ENCODE results near the gene CUTC.
"Not testable (repeated sequence)": the region's sequence is repeated elsewhere in the genome, so short reads cannot be mapped to it uniquely, and the experiment has no call there.

The CUTC gene

GRCh38 chr10:99742701-99743100, 10.7 kb downstream of the CUTC start:
- DNase-seq (ENCODE audit: low spot score) = peak; percentile 24

DNA sequence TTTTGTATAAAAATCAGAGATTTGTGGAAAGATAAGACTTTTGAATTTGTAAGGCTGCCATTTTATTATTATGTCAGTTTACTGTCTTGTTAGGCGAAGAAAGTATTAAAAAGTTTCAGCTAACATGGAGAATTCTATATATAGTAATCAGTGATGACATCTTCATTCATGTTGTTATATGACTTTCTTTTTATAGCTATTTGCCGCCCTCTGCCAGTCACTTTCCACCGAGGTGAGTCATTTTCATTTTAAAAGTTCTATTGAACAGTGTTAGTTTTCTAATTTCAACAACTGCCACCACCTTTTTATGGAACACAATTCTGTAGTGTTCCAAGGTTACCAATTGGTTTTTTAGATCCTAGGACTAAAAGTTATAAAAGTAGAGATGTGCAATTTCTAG, 11.8 kb downstream of the CUTC start:
- DNase-seq (ENCODE audit: low spot score) = no peak

DNA sequence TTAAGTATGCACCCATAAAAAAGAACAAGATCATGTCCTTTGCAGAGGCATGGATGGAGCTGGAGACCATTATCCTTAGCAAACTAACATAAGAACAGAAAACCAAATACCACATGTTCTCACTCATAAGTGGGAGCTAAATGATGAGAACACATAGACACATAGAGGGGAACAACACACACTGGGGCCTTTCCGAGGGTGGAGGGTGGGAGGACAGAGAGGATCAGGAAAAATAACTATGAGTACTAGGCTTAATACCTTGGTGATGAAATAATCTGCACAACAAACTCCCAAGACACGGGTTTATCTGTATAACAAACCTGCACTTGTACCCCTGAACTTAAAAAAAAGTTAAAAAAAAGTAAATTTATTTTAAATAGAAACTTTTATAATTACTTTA, 14.1 kb downstream of the CUTC start:
- DNase-seq (ENCODE audit: low spot score) = not testable (repeated sequence)

DNA sequence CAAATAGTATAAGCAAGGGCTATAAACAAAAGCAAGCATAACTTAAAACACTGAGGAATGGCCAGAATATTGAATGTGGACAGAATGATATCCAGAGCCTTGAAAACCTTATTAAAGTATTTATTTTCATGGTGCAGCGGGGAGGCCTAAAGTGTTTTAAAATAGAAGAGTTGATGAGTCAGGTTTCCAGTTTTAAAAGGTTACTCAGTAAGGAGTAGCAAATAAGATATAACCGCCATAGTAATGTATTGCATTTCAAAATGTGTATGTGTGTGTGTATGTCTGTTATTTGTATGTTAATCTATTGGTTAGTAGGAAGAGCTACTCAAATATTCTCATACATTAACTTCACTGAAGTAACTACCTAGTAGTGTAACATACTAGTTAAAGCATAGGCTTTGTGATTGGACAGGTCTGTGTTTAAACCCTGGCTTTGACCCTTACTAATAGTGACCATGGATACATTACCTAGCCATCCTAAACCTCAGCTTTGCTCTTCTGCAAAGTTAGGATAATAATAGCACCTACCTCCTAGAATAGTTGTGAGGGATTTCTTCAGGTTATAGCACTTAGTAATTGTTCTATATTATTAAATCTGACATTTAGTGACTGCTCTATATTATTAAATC, 16.9 kb downstream of the CUTC start:
- DNase-seq (ENCODE audit: low spot score) = no peak

DNA sequence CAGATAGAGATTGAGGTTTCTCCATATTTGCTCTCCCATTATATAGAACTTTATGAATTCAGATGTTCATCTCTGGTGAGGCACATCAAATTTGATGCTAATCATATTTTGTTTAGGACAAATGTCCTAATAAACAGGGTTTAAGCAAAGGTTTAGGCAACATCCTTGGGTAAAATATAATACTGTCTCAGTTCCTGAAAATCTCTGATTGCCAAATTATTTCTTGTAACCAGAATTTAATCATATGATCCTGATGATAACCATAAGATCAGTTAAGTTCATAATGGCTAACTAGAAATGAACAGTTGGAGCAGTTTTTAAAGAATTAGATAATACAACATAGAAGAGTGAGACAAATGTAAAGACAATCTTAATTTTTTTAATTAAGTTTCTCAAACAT, 18.6 kb downstream of the CUTC start:
- DNase-seq (ENCODE audit: low spot score) = no peak

DNA sequence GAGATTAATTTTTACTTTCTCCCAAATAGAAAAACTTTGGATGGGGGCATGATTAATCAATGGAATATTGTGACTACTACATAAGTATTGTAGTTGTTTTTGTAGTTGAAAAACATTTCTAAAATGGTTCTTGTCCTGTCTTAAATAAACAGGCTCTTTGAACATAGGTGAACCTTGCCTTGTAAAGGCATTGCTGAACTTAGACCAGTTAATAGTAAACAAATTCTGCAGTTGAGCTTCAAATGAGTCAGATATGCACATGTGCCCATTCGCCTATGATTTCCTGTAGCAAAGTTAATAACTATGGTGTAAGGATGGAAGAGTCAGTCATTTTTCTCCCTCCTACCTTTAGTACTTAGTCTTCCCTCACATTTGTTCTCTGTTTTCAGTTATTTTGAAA, 22.6 kb downstream of the CUTC start:
- DNase-seq (ENCODE audit: low spot score) = no peak

DNA sequence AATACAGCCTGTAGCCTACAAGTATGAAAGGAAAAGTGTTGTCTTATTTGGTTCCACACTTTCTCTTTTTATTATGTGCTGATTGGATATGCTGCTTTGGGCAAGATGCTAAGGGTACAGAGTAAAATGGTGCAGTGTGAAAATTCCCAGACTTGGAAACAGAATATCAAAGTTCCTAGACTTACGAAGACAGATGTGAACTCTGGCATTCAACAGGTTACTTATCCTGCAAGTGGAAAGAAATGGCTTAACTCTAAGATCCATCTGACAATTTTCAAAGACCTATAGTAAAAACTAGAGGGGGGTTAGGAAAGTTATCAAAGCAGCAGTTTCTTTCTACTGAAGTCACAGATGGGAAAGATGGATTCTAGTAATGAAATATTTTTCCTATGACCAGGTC, 24.1 kb downstream of the CUTC start:
- no peak for DNase-seq (ENCODE audit: low spot score)

- DNase-seq (ENCODE audit: low spot score) = no peak
Observed at GRCh38 chr10:99758211-99758891, 26.3 kb downstream of the CUTC start.

DNA sequence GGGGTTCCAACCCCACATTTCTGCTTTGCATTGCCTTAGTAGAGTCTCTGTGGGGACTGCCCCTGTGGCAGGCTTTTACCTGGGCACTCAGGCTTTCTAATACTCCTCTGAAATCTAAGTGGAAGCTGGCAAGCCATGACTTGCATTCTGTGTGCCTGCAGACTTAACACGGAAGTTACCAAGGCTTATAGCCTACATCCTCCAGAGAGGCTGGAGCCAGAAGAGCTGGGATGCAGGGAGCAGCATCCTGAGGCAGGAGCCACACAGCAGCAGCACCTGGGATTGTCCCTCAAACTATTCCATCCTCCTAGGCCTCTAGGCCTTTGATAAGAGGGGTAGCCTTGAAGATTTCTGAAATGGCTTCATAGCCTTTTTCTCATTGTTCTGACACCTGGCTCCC, 28.3 kb downstream of the CUTC start:
- no peak for DNase-seq (ENCODE audit: low spot score)

DNA sequence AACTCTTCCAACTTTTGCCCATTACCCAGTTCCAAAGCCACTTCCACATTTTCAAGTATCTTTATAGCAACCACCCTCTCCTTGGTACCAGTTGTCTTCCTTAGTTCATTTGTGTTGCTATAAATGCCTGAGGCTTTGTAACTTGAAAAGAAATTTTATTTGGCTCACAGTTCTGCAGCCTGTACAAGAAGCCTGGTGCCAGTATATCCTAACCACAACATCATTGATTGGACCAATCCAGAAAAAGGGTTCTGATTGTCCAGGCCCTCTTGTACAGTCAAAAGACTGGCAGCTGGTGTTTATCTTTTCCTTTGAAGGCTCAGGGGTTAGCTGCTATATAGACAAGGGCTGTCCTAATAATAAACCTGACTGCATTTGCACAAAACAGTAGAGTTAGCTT, 29.3 kb downstream of the CUTC start:
- no peak for DNase-seq (ENCODE audit: low spot score)

DNA sequence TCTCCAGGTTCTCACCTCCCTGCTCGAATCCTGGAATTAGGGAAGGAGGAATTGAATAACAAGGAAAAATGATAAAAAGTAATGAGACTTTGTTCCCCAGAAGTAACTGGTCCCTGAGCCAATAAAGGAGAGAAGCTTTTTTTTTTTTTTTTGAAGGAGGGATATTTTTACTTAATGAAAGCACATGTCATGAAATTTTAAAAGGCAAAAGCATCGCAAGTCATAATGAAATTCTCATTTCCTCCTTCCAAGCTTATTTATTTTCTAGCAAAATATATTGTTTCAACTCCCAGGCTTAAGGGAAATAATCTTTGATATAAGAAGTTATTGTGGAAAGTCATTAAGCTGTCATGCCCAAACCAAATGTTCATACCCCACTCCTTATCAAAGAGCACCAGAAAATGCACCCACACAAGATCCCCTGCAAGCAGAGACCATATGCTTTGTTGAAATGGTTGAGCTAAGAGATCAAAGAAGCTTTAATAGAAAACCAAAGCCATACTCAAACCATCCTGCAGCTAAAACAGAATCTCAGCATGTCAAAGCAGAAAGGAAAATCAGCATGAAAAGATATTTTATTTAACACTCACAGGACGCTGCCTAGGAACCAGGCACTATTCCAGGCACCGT, 33.8 kb downstream of the CUTC start:
- DNase-seq (ENCODE audit: low spot score) = no peak

DNA sequence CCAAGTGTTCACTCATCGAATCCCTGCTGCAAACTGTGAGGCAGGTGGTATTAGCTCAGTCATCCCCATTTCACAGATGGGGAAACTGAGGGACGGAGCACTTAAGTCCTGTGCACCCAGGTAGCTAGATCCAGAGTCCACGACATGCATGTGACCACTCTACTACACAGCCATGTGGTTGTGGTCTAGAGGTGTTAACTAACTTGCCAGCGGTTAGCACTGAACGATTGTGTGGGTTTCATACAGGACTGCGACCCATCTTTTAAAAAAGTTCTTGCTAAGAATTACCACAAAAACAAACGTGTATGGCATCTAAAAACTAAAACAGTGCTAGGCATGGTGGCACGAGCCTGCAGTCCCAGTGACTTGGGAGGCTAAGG, 34.3 kb downstream of the CUTC start:
- no peak for DNase-seq (ENCODE audit: low spot score)

DNA sequence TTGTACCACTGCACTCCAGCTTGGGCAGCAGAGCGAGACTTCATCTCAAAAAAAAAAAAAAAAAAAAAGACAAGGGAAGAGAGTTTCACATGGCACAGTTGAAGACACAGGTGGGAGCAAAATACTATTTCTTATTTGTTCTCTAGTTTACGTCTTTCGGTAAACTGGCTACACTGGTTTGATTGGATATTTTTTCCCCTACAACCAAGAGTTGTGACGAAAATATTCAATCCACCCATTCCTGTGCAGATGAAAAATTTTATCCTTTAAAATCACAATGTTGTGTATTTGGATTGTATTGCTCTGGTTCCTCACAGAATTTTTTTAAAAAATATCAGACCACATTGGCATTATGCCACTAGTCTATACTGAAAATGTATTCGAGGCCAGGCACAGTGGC, 35.9 kb downstream of the CUTC start:
- no peak for DNase-seq (ENCODE audit: low spot score)

DNA sequence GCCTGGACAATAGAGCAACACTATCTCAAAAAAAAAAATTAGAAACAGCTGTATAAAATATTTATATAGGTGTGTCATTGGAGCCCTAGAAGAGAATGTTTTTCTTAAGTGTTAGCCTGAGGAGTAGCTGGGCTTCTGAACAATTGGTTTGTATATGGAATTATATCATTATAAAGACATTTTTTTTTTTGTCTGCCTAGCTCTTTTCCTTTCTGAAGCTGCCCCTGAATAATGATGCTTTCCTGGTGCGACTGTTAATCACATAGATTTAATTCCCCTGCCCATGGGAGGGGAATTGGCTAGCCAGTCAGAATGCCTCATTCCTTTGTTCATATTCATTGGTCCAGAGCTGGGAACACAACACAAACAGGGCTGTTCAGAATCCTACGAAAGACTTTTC, 36.5 kb downstream of the CUTC start:
- DNase-seq (ENCODE audit: low spot score) = peak; percentile 36

- no peak for DNase-seq (ENCODE audit: low spot score)
Observed at GRCh38 chr10:99769706-99770105, 37.7 kb downstream of the CUTC start.

DNA sequence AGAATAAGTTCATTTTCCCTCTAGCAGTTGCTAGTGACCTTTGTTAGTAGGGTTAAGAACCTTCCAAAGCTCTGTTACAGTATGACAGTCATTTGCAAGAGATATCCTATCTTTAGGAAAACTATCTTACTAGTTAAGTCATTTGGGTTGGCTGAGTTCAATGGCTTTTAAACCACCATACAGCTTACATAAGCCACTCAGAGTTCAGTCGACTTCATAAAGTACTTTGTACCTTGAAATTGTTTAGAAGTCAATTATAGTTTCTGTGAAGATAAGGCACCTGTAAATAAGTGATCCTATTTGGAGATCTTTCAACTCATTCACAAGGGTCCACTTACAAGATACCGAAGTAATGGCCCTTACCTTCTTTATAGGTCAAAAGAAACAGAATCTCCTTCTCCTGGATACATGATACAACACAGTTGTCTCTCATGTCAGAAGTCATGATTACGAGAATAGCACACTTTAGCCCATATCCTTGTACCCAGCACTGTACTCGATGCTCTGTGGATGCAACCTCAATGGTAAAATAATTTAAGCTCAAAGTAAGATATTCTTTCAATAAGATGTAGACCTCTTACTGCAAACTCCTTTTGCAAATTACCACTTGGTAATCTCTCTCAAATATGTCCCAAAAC, 38.5 kb downstream of the CUTC start:
- no peak for DNase-seq (ENCODE audit: low spot score)

DNA sequence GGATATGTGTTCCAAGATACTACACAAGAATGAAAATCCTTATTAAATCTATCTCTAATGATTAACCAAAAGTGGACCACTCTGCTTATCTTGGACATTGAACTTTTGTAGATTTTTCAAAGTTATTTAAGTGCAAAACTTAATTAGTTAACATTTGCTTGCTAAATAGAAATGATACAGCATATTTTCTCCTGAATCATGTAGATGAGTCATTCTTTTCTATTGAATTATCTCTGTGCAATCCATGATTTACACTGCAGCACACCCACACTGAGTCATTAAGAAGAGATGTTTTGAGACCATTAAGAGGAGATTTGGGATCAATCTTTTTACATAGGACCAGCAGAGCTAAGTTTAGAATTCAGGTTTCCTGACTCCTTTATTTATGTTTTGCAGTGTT, 43.8 kb downstream of the CUTC start:
- DNase-seq (ENCODE audit: low spot score) = peak; percentile 78

GRCh38 chr10:99777918-99778714, 46.1 kb downstream of the CUTC start:
- no peak for DNase-seq (ENCODE audit: low spot score)

GRCh38 chr10:99779335-99779734, 47.3 kb downstream of the CUTC start:
- peak; percentile 30 for DNase-seq (ENCODE audit: low spot score)

GRCh38 chr10:99781734-99782429, 49.8 kb downstream of the CUTC start:
- DNase-seq (ENCODE audit: low spot score) = no peak

DNA sequence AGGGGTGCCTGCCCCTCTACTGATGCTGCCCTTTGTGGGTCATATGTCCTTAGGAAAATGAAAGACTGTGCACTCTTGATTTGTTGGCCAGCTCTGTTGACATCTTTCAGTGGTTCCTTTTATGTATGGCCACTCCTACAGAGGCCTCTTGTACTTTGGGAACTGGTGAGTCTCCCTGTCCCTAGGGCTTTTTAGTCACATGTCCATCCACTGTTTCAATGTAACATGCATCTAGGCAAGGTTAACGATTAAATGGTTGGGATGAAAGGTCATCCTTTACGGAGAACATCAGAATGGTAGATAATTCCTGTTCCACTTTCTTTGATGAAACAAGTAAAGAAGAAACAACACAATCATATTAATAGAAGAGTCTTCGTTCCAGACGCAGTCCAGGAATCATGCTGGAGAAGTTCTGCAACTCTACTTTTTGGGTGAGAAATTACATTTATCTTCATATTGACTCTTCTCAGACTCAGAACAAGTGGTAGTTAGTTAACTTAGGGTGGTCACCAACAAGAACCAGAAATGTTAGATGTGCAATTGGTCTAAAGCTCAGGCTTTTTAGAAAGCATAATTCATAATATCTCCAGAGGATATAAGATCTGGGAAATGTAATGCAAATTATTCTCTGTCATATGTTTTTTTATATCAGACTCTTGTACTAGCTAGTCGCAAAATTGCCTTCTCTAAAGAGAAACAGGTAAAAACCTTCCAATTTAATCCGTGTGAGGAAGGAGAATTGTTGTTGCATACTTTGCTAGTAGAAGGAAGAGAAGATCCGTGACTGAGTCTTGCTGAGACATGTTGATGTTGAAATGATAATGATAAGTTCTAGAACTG, 50.6 kb downstream of the CUTC start, which contains the start of gene ABCC2:
ABCC2 (plus strand) TSS at position 194 of the 840 bp plus-strand sequence; CDS start at position 399, 205 bp downstream.
- DNase-seq (ENCODE audit: low spot score) = no peak

All from AG08395 (cell line).